PFSK-1 (cell line): ENCODE data around the gene CUL7.

Source experiments
- POLR2AphosphoS5 ChIP-seq: IDR thresholded peaks from 2 replicates; pipeline ENCODE4 v1.6.1; 2012; ENCODE audit warnings: low read depth, mild to moderate bottlenecking, control low read depth, low read length, moderate library complexity
- SIN3A ChIP-seq: IDR thresholded peaks from 2 replicates; pipeline ENCODE4 v1.6.1; 2012; ENCODE audit warnings: mild to moderate bottlenecking, low read length, moderate library complexity, borderline replicate concordance; ENCODE audit not compliant: insufficient read depth

- TF ChIP-seq SIN3A (no peak), POLR2AphosphoS5 (no peak)
Measured at GRCh38 chr6:43074847-43075669, 21.4 kb upstream of the CUL7 start.
